Activated CD4-positive, CD25-positive, alpha-beta regulatory T cell (primary cell): ENCODE results near the gene SRGAP1.

ENCODE experiments used
- DNase-seq, 4 experiments: peaks; one replicate each; lab custom pipeline; 2025; lab: John Stamatoyannopoulos, UW

Gene SRGAP1

GRCh38 chr12:63907561-63907960 is 63.1 kb downstream of the SRGAP1 start:
- no peak for DNase-seq

- DNase-seq, result no peak
These were observed 65.2 kb downstream of the SRGAP1 start for GRCh38 chr12:63909746-63910145.

DNA sequence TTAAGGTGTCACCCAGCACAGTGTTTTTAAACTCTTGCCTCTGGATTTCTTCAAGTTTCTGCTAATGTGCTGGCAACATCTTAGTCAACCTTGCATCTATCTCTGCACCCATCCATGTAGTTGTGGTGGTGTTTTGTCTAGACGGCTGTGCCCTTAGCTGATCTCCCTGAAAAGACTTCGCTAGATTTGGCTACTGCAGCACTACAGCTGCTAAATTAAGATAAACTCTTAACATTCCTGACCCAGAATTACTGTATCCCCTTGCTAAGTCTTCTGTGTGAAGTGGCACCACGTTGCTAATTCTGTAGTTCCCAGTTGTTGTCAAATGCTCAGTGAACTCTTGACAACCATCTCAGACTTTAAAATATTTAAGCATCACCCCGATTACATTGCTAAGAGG is 66.8 kb downstream of the SRGAP1 start:
- no peak for DNase-seq

- DNase-seq, result no peak
These were observed 68.2 kb downstream of the SRGAP1 start for GRCh38 chr12:63912651-63913050.

- DNase-seq, result no peak
These were observed 69.4 kb downstream of the SRGAP1 start for GRCh38 chr12:63913929-63914328.

DNA sequence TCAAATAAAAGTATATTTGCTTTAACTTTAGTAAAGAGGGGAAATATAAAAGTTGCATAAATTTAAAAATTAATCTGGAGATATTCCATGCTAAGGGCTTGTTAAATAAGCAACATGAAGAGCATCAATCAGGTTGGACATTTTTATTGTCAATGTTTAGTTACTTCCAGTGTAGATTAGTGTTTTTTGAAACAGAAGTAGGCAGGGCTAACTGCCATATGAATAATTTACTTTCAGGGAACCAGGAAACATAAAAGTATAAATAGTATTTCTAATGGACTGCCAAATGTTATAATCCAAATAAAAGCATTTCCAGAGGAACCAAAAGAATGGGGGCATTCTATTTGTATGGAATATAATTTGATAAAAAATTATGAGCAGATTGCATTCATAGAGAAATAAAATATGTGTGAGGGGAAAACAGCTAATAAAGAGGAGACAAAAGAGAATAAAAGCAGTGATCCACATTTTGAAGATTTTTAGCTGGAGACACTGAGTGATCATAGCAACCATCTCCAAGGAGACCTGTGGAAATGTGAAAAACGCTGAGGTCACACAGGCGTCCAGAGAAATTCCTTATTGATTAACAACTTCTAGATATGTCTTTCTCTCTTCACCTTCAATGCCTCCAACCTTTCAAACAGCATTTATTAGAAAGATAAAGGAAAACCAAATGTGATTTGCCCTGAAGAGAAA is 70.8 kb downstream of the SRGAP1 start:
- DNase-seq, result no peak

DNA sequence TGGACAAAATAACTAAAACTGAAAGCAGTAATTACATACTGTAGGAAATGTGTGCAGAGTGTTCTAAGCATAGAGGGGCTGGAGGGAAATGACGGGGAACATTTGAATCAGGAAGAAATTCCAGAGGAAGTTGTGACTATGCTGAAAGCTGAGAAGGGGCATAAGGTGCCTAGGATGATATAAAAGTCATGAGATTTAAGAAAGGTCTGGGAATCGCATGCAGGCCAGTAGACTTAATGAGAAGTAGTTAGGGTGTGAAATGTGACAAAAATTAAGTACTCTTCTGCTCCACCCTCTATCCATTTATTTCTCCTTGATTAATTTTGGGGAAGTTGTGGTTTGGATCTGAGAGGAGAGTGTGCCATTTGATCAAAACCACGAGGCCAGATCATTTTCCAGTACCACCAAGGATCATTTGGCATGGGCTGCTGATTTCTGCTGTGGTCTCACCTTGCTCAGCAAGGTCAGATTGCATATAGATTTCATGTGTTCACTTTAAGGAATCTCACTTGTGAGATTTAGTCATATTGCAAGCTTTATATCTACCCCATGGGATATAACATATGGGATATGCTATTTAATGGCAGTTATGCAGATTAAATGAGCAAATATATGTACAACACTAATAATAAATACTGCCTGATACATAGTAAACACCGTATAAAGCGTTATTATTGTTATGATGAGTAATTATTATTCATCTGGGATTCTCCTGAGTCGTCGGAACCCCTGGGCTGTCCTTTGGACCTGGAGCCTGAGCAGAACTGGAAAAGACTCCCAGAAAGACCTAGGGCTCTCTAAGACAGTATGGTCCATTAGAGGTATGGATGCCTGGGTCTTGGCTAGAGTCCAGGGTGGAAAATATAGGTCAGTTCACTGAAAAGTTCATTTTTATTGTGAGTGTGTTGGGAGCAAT is 72.3 kb downstream of the SRGAP1 start:
- no peak for DNase-seq

- DNase-seq, result no peak
These were observed 73.0 kb downstream of the SRGAP1 start for GRCh38 chr12:63917477-63917862.

DNA sequence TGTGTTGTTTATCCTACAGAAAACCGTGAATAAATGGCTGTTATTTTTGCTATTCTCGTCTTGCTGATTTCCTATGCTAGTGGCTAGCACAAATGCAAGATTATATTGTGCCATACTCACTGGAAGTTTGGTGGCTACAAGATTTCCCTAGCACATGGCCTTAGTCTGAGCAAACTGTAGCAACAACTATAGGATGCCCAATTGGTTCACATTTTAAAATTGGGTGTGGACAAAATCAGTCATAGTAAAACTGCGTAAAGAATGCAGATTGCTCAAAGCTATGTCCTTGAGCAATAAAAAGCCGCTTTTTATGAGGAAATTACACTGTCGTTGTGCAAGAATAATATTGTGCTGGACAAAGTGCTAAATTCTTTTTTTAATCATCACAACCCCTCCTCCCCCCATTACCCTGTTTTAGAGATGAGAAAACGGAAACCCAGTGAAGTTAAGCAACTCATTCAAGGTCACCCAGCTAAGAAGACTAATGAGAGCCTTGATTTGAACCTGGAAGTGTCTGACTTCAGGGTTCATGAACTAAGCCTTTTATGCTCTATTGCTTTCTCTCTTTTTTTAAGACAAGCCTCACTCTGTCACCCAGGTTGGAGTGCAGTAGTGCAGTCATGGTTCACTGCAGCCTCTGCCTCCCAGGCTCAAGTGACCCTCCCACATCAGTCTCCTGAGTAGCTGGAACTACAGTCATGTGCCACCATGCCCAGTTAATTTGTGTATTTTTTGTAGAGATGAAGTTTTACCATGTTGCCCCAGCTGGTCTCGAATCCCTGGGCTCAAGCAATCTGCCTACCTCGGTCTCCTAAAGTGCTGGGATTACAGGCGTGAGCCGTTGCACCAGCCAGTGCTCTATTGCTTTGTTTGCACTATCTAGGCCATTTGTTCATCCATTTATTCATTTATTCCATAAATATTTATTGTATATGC is 73.6 kb downstream of the SRGAP1 start:
- no peak for DNase-seq

DNA sequence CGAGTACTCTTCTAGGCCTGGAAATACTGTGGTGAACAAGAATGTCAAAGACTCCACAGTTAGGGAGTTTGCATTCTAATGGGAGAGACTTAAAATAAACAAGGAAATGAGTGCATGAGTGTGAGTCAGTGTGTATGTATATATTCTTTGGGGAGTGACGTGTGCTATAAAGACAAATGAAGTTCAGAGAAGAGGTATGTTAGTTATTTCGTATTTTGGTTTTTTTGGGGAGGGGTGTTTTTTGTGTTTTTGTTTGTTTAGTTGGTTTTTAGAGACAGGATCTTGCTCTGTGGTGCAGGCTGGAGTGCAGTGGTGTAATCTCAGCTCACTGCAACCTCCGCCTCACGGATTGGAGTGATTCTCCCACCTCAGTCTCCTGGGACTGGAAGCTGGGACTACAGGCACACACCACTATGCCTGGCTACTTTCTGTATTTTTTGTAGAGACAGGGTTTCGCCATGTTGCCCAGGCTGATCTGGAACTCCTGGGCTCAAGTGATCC is 74.3 kb downstream of the SRGAP1 start:
- no peak for DNase-seq

- no peak for DNase-seq
These were observed 75.3 kb downstream of the SRGAP1 start for GRCh38 chr12:63919756-63920155.

GRCh38 chr12:63921157-63921556 is 76.7 kb downstream of the SRGAP1 start:
- DNase-seq, result no peak

GRCh38 chr12:63922474-63922873 is 78.0 kb downstream of the SRGAP1 start:
- DNase-seq, result no peak

- no peak for DNase-seq
These were observed 80.3 kb downstream of the SRGAP1 start for GRCh38 chr12:63924781-63925180.

DNA sequence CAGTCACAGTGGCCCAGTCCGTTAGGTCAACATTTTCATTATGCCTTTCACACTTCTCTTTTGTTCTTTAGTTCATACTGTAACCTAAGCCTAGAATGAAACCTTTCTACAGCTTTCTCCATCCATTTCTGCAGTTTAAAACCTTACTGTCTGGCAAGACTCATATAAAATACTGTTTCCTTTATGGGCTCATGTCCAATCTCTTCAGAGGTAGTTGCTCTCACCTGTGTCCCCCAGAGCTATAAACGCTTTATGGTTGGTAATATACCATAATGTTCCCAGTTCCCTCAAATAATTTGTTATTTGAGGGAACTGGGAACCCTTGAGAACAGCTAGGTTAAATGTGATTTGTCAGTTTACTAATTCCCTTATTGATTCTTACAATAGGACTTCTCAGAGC is 83.0 kb downstream of the SRGAP1 start:
- no peak for DNase-seq

DNA sequence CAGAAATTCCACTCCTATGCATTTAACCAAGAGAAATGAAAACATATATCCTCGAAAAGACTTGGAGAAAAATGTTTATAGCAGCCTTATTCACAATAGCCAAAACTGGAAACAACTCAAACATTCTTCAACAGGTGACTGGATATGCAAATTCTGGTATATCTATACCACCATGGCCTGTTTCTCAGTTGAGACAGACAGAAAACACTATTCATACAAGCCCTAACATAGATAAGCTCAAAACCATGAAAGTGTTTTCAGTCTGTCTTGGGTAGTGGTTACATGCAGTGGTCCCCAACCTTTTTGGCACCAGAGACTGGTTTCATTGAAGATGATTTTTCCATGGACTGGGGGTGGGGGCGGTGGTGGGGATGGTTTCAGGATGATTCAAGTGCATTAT is 83.8 kb downstream of the SRGAP1 start:
- no peak for DNase-seq

- DNase-seq, result no peak
These were observed 84.9 kb downstream of the SRGAP1 start for GRCh38 chr12:63929426-63929825.

DNA sequence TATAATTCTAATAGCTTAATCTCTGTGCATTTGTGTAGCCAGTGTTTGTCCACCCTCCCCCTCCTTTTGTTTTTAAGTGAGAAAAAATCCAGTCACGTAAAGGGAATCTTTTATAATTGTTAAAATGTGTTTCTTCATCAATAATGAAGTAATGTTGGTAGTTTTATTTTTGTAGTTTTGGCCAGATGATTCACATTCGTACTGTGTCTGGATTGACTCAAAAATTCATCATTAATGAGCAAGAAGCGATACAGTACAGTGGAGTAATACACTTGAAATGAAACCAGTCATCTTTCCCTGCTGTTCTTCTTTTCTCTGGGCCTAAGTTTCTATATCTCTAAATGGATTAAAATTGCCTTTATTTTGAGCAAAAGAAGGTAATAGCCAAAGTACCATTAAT is 86.5 kb downstream of the SRGAP1 start:
- no peak for DNase-seq

GRCh38 chr12:63931703-63932102 is 87.2 kb downstream of the SRGAP1 start:
- no peak for DNase-seq

DNA sequence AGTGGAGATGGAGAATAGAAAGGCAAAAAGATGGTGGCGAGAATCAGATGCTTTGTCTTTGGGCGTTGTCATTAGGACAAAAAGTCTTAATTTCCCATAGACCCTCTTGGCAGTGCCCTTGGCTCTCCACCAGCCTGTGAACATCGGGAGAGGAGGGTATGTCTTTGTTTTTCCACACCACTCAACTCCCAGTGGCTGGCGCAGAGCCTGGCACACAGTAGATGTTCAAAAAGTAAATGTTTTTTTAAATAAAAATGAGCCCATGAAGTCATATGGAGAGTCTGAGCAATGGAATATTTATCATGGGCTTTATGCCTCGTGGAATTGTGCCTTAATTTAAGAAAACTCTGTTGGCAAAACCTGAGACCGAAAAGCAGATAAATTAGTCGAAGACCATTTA is 90.4 kb downstream of the SRGAP1 start:
- no peak for DNase-seq

DNA sequence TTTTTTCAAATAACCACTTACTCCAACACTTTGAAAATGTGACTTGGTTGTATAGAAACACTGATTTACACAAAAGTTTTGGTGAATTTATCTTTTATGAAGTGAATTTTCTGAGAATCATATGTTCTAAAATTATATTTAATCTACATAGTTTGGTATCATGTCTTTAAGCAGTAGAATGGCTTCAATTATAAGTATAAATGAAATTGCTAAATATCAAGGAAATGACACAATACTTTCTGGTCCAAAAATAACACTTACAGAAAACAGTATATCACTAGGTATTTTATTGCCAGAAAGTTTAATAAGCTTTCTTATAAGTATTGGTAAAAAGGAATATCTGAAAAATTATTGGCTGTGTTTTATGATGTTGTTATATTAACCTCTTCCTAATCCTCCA is 90.9 kb downstream of the SRGAP1 start:
- DNase-seq, result no peak
